Keratinocyte (primary cell): ENCODE data around the gene DCDC1.

Experiments
- EZH2 ChIP-seq: IDR thresholded peaks from one replicate; pipeline ENCODE4 v1.6.1; 2012; ENCODE audit warnings: inconsistent platforms, mild to moderate bottlenecking, low read length, moderate library complexity
- TF ChIP-seq, protein P1 (sequence below), 3 experiments: IDR thresholded peaks in 1 of 3; conservative IDR thresholded peaks in 1 of 3; optimal IDR thresholded peaks in 1 of 3; 2 replicates in 2 of 3; 3 replicates in 1 of 3; pipeline versions ENCODE3 to v1.5.1; 2011; ENCODE audit warnings: low read length in 3 of 3, mild to moderate bottlenecking in 3 of 3, moderate library complexity in 2 of 3, control low read depth in 1 of 3, inconsistent platforms in 1 of 3; ENCODE audit not compliant: insufficient read depth in 2 of 3; ENCODE audit errors: extremely low read depth in 1 of 3

DNA sequence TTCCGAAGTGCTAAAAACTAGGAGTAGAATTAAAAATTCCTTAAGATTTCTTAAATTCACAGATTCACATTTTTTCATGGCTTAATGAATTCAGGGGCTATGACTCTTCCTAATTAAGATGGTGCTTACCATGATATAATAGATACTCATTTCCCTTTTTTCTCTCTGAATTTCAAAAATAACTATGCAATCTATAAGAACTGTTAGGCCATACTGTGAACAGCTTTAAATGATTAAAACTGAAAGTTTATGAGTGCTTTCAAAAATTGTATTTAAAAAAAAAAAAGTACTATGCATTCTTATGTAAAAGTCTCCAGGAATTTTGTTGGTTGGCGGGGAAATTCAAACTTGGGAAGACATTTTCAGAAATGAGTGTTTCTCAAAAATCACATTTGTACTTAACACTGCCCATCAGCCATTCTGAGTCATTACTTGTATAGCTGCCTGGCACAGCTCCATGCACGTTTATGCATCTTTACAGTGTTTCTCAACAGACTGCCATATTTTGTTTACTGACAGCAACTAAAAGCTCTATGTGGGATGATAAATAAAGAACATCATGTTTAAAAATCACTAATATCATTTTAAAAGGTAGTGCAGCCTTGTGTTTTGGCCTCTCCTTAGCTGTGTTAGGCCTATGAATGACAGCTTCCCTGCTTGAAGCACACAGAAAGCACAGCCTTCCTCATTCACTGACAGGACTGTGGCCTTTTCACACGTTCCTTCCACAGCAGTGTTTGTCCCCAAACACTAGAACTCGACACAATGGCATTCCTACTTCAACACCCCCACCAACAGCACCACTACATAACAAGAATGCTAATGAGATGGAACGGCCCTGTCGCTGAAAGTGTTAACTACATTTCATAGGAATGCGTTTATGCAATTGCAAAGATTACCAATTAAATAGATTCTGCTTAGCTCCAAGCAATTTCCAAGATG, 131.4 kb downstream of the DCDC1 start:
- TF ChIP-seq, protein P1, sequence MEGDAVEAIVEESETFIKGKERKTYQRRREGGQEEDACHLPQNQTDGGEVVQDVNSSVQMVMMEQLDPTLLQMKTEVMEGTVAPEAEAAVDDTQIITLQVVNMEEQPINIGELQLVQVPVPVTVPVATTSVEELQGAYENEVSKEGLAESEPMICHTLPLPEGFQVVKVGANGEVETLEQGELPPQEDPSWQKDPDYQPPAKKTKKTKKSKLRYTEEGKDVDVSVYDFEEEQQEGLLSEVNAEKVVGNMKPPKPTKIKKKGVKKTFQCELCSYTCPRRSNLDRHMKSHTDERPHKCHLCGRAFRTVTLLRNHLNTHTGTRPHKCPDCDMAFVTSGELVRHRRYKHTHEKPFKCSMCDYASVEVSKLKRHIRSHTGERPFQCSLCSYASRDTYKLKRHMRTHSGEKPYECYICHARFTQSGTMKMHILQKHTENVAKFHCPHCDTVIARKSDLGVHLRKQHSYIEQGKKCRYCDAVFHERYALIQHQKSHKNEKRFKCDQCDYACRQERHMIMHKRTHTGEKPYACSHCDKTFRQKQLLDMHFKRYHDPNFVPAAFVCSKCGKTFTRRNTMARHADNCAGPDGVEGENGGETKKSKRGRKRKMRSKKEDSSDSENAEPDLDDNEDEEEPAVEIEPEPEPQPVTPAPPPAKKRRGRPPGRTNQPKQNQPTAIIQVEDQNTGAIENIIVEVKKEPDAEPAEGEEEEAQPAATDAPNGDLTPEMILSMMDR (optimal IDR thresholded peaks at IDR 0.05 in 1 of 3, IDR thresholded peaks at IDR 0.05 in 1 of 3, conservative IDR thresholded peaks at IDR 0.05 in 1 of 3; ENCODE audit: extremely low read depth in 1 of 3, insufficient read depth in 2 of 3, low read length in 3 of 3): no peak
- TF ChIP-seq EZH2: no peak
